HepG2 (cell line): ENCODE data around the gene ATP2A3. TPM values are rescaled to one million over a fixed set of nuclear protein-coding genes. Genes with fewer than 3 reads are reported as not detected.

Source experiments
- ATAC-seq: fragments of 200-7000 bp; cut with Tn5 transposase; 3 replicates; pipeline ENCODE4 v1.9.1; 2020; ENCODE audit warnings: mild to moderate bottlenecking, moderate library complexity
- BruUV-seq: library from RNA; stranded (reverse); fragments of 400-500 nt; replicated peaks from 2 replicates; lab custom pipeline; 2021; lab: Mats Ljungman, UMichigan
- CTCF ChIA-PET: fragments of 300-600 bp; formaldehyde crosslinking; extraction: SDS; loops from one replicate; lab custom pipeline; 2021; ENCODE audit warnings: low total read pairs, inconsistent platforms, low intra/inter-chr PET ratio; lab: Yijun Ruan, JAX
- POLR2A ChIA-PET: fragments of 350-600 bp; sonication (Branson Sonifier 250); formaldehyde crosslinking; loops from one replicate; lab custom pipeline; 2020; ENCODE audit warnings: antibody characterized with exemption, inconsistent platforms; lab: Yijun Ruan, JAX
- DNase-seq: peaks from one replicate; pipeline ENCODE4 v3.0.0-alpha.2; 2015; ENCODE audit warnings: low spot score
- FAIRE-seq: peaks from 3 replicates; lab custom pipeline; 2011; peaks lifted over from hg19 to GRCh38; lab: Jason Lieb, UNC
- H2AFZ ChIP-seq: one replicate; pipeline ENCODE4 v1.6.1; 2011; ENCODE audit warnings: low read length, inconsistent platforms
- H3K27ac ChIP-seq: fragments of 300-600 bp; 3 replicates; pipeline ENCODE4 v1.8.0; 2011; ENCODE audit warnings: mixed run types, mild to moderate bottlenecking, mixed read lengths, low read length, inconsistent platforms; ENCODE audit not compliant: insufficient read depth; ENCODE audit errors: extremely low read length
- H3K27me3 ChIP-seq, 2 experiments: fragments of 200-600 bp in 1 of 2; 2 replicates in 1 of 2; 3 replicates in 1 of 2; pipeline versions ENCODE4 v1.6.0 to v1.8.0; 2011; ENCODE audit warnings: low read length in 2 of 2, mild to moderate bottlenecking in 2 of 2, moderate library complexity in 2 of 2, inconsistent platforms in 1 of 2; ENCODE audit not compliant: insufficient read depth in 2 of 2, control insufficient read depth in 1 of 2
- H3K36me3 ChIP-seq, 2 experiments: fragments of 200-600 bp in 1 of 2; replicated peaks in 1 of 2; 2 replicates in 1 of 2; 3 replicates in 1 of 2; pipeline versions ENCODE4 v1.5.1 to v1.8.0; 2011; ENCODE audit warnings: low read length in 2 of 2, inconsistent platforms in 1 of 2; ENCODE audit not compliant: insufficient read depth in 2 of 2, control insufficient read depth in 1 of 2
- H3K4me1 ChIP-seq: 2 replicates; pipeline ENCODE4 v1.5.1; 2012; ENCODE audit warnings: low read length, inconsistent platforms; ENCODE audit not compliant: insufficient read depth
- H3K4me2 ChIP-seq: 2 replicates; pipeline ENCODE4 v1.6.0; 2011; ENCODE audit warnings: low read depth, low read length, inconsistent platforms
- H3K4me3 ChIP-seq, 3 experiments: fragments of 200-600 bp in 1 of 3; sonication (generic), shearing (Covaris generic) in 1 of 3; replicated peaks in 1 of 3; 2 replicates each; pipeline ENCODE4 v1.5.1; 2011 to 2016; ENCODE audit warnings: low read length in 3 of 3, inconsistent platforms in 2 of 3, low read depth in 2 of 3, mild to moderate bottlenecking in 2 of 3, control low read depth in 1 of 3, mixed read lengths in 1 of 3; ENCODE audit not compliant: insufficient read depth in 1 of 3
- H3K79me2 ChIP-seq: one replicate; pipeline ENCODE4 v1.6.1; 2011; ENCODE audit warnings: low read length, inconsistent platforms; ENCODE audit not compliant: insufficient read depth
- H3K9ac ChIP-seq: 2 replicates; pipeline ENCODE4 v1.6.0; 2011; ENCODE audit warnings: mild to moderate bottlenecking, low read depth, low read length, inconsistent platforms; ENCODE audit not compliant: insufficient read depth
- H3K9me3 ChIP-seq: 2 replicates; pipeline ENCODE4 v1.5.1; 2012; ENCODE audit warnings: mild to moderate bottlenecking, low read length
- H4K20me1 ChIP-seq: 2 replicates; pipeline ENCODE4 v1.6.0; 2011; ENCODE audit warnings: inconsistent platforms, mild to moderate bottlenecking, low read length, moderate library complexity; ENCODE audit not compliant: insufficient read depth
- DZIP1 ChIP-seq: sonication (generic); formaldehyde crosslinking; IDR thresholded peaks from 2 replicates; pipeline ENCODE4 v1.5.0; 2020; ENCODE audit warnings: mild to moderate bottlenecking, missing genetic modification reagents
- HNRNPK ChIP-seq: fragments of 200-400 bp; formaldehyde crosslinking; IDR thresholded peaks from 2 replicates; pipeline ENCODE4 v1.6.1; 2018; ENCODE audit warnings: low read length, low read depth, moderate library complexity, mild to moderate bottlenecking; ENCODE audit not compliant: poor library complexity, severe bottlenecking
- HOXD1 ChIP-seq: sonication (generic); formaldehyde crosslinking; IDR thresholded peaks from 2 replicates; pipeline ENCODE4 v1.5.0; 2020; ENCODE audit warnings: missing genetic modification reagents
- KMT2A ChIP-seq: sonication (generic); formaldehyde crosslinking; IDR thresholded peaks from 2 replicates; pipeline ENCODE4 v1.4.0; 2020; ENCODE audit warnings: missing genetic modification reagents
- NAIF1 ChIP-seq: sonication (generic); formaldehyde crosslinking; IDR thresholded peaks from 2 replicates; pipeline ENCODE4 v1.5.0; 2020; ENCODE audit warnings: mild to moderate bottlenecking, missing genetic modification reagents, borderline replicate concordance
- PRDM10 ChIP-seq: sonication (generic); formaldehyde crosslinking; IDR thresholded peaks from 2 replicates; pipeline ENCODE4 v1.4.0; 2020; ENCODE audit warnings: low read depth, missing genetic modification reagents
- TP53 ChIP-seq: sonication (generic); formaldehyde crosslinking; conservative IDR thresholded peaks from 2 replicates; pipeline ENCODE4 v1.4.0; 2020; ENCODE audit warnings: missing genetic modification reagents
- ZGPAT ChIP-seq: IDR thresholded peaks from 2 replicates; pipeline ENCODE4 v1.6.1; 2016; ENCODE audit warnings: mild to moderate bottlenecking
- ZMAT5 ChIP-seq: sonication (generic); formaldehyde crosslinking; IDR thresholded peaks from 2 replicates; pipeline ENCODE4 v1.5.0; 2020; ENCODE audit warnings: mild to moderate bottlenecking, low read depth, missing genetic modification reagents, borderline replicate concordance
- ZNF124 ChIP-seq: sonication (generic); formaldehyde crosslinking; IDR thresholded peaks from 2 replicates; pipeline ENCODE4 v1.4.0; 2020; ENCODE audit warnings: missing genetic modification reagents
- ZNF672 ChIP-seq: sonication (generic); formaldehyde crosslinking; IDR thresholded peaks from 2 replicates; pipeline ENCODE4 v1.8.1; 2022; ENCODE audit warnings: missing genetic modification reagents
- ZNF850 ChIP-seq: sonication (generic); formaldehyde crosslinking; conservative IDR thresholded peaks from 2 replicates; pipeline ENCODE4 v1.9.0; 2021; ENCODE audit warnings: mild to moderate bottlenecking, missing genetic modification reagents
- WGBS: methylation state at CpG from one replicate; pipeline ENCODE4 v1.1.6; 2017; ENCODE audit warnings: low lambda C conversion rate; 5-methylcytosine and 5-hydroxymethylcytosine counted together
- in situ Hi-C: cut with HindIII; loops from 2 replicates; pipeline ENCODE4 v1.10.0; 2017; ENCODE audit warnings: low pct_unique_long_range_greater_than_20kb; ENCODE audit not compliant: extremely low pct_ligation_motif_present
- intact Hi-C: fragments of 100-400 bp; cut with micrococcal nuclease; formaldehyde crosslinking; loops from one replicate; pipeline ENCODE4 v1.10.0; 2022; ENCODE audit not compliant: unreplicated experiment
- polyA plus RNA-seq, 8 experiments: library from polyadenylated mRNA; depleted of rRNA in 3 of 8; stranded (reverse) in 7 of 8; unstranded in 1 of 8; fragments of >200 nt; fragmentation: Illumina TruSeq in 4 of 8; extraction: Trizol in 4 of 8; gene quantifications; 2 replicates each; pipeline versions ENCODE4 v1.2.1 to v1.2.3, GENCODE V29; 2011 to 2016; ENCODE audit warnings: low read depth in 4 of 8, missing spikeins in 1 of 8, mixed read lengths in 1 of 8; ENCODE audit not compliant: insufficient read depth in 1 of 8
- total RNA-seq, 5 experiments: library from RNA; depleted of rRNA; stranded (reverse); fragments of >200 nt; fragmentation: Illumina TruSeq; extraction: Trizol; gene quantifications; 2 replicates each; pipeline ENCODE4 v1.2.3, GENCODE V29; 2016; ENCODE audit warnings: low read depth in 1 of 5

ATP2A3 gene
- total and polyA plus RNA-seq, 2 of the 13 experiments (the other 11 are each of a cell fraction or from before 2014, with no cell fraction given) = 0.07 TPM; not detected in 1

GRCh38 chr17:3976675-3977171 is 12.5 kb upstream of the ATP2A3 start:
- no peak overlapping the region for H3K9ac ChIP-seq
- BruUV-seq = no TSS peak
- POLR2A ChIA-PET = no interaction called here
- H3K4me2 ChIP-seq = no peak overlapping the region
- H3K36me3 ChIP-seq = no peaks in the 10 kb centered on the region
- no peak overlapping the region for H3K27ac ChIP-seq
- H3K27me3 ChIP-seq = peaks cover 0 to 8% of the 10 kb centered on the region in 2 experiments; a peak in 1 of 5 replicates
- no peak overlapping the region for H3K4me3 ChIP-seq
- CTCF ChIA-PET = no interaction called here
- intact Hi-C loops (no loop called here), in situ Hi-C loops (no loop called here)
- DNase-seq (no peak), FAIRE-seq (no peak), ATAC-seq (no peak)
- H3K79me2 ChIP-seq = no peaks in the 10 kb centered on the region
- no peak overlapping the region for H2AFZ ChIP-seq
- 52% methylated on average over 6 of the region's 17 CpGs for WGBS
- peaks cover 9% of the 10 kb centered on the region for H3K4me1 ChIP-seq
- H4K20me1 ChIP-seq = no peaks in the 10 kb centered on the region
- H3K9me3 ChIP-seq = peaks cover 8% of the 10 kb centered on the region
- no peak for TF ChIP-seq ZNF124
- TF ChIP-seq TP53 (CRISPR knock-in tag) = no peak
- TF ChIP-seq DZIP1 = no peak
- no peak for TF ChIP-seq KMT2A (CRISPR knock-in tag)
- TF ChIP-seq ZNF672 (CRISPR knock-in tag) = no peak
- TF ChIP-seq HOXD1 = no peak
- no peak for TF ChIP-seq HNRNPK
- no peak for TF ChIP-seq ZGPAT (CRISPR knock-in tag)
- no peak for TF ChIP-seq PRDM10 (CRISPR knock-in tag)
- no peak for TF ChIP-seq ZMAT5 (CRISPR knock-in tag)
- no peak for TF ChIP-seq ZNF850 (CRISPR knock-in tag)
- no peak for TF ChIP-seq NAIF1
